Posterior vena cava (tissue), 2 donors: ENCODE measurements around the gene LAG3. TPM values are rescaled to one million over a fixed set of nuclear protein-coding genes. Genes with fewer than 3 reads are reported as not detected.
A peak's percentile ranks its signal among the peaks of the same experiment; 100 is the strongest.

ENCODE experiments used
- DNase-seq: peaks from one replicate; pipeline ENCODE4 v3.0.0-alpha.2; 2020; ENCODE audit warnings: low spot score
- intact Hi-C, 2 donors: fragments of 100-400 bp; cut with DNase I; formaldehyde crosslinking; loops; one replicate each; pipeline versions ENCODE4 v1.14.1 to v1.14.2; 2022 to 2023
- total RNA-seq, 2 donors: library from RNA; stranded (reverse); fragmentation: NEBNext Ultra II Directional; extraction: Animal tissue kit (Norgen Biotek cat#: 25700); gene quantifications; one replicate each; pipeline ENCODE4 v1.2.1, GENCODE V29; 2021
- donor health status: DM: yes; HTN: yes; CAD: no.
- donor health status: DM: yes; HTN: yes; CAD: no.

The LAG3 gene
- total RNA-seq, 2 donors from 2014 or later = 0.57 to 1.2 TPM

DNA sequence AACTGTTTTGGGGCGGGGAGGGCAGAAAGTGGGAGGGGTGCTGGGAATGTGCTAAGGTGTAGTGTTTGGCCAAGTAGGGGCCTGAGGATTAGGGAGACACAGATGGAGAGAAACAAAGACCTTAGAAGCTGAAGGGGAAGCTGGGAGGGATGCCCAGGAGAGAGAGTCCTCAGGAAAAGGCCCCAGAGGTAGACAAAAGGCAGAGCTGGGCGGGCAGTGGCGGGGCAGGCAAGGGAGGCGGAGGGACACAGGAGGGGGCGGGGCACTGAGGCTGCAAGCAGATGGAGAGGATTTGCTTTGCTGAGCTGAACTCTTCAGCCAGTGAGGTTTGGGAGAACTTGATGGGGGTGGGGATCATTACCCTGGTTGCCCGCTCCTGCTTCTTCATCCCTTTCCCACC is 3.3 kb upstream of the LAG3 start:
- DNase-seq = peak; percentile 78
- intact Hi-C loops = no loop called here

DNA sequence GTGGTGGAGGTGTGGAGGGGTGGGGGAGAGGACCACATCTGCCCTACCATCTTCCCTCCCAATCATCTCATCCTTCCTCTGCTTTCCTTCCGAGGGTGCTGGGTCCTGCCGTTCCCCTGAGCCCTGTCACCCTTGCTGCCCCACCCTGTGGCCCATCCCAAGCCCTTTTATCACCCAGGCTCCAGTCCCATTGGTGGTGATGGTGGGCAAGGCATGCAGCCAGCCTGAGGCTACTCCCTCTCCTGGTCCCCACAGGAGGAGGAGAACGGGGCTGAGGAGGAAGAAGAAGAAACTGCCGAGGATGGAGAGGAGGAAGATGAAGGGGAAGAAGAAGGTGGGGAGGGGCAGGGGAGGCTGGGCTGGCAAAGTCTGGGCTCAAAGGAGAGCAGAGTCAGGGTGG is 2.7 kb upstream of the LAG3 start:
- intact Hi-C loops = no loop called here
- DNase-seq = no peak

DNA sequence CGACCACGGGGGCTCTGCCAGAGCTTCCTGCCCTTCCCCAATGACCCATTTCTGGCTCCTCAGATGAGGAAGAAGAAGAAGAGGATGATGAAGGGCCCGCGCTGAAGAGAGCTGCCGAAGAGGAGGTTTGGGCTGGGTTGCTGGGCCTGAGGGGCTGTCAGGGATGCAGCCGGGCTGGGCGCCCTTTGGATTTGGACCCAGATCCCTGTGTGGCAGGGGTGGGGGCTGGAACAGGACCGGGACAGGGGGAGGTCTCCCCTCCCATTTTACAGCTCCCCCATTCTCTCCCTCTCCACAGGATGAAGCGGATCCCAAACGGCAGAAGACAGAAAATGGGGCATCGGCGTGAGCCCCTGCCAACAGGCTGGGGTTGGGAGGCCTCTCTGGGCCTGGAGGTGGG is 2.2 kb upstream of the LAG3 start:
- intact Hi-C loops = no loop called here
- no peak for DNase-seq

DNA sequence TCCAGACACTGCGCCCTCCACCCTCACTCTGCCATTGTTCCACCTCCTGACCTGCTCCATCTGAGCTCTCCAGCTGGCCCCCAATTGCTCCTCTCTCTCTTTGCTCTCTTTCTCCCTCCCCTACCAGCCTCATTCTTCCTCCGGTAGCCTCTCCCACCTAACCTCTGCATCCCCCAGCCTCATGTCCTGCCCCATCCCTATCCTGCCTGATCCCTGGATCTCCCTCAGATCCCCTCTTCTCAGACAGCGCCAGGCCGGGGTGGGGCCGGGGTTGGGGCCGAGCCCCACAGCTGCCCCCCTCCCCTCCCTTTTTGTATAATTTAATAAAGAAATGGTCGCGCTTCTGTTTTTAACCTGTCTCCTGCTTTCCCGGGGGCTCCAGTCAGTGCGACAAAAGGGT is 1.7 kb upstream of the LAG3 start:
- DNase-seq = no peak
- intact Hi-C loops = no loop called here

DNA sequence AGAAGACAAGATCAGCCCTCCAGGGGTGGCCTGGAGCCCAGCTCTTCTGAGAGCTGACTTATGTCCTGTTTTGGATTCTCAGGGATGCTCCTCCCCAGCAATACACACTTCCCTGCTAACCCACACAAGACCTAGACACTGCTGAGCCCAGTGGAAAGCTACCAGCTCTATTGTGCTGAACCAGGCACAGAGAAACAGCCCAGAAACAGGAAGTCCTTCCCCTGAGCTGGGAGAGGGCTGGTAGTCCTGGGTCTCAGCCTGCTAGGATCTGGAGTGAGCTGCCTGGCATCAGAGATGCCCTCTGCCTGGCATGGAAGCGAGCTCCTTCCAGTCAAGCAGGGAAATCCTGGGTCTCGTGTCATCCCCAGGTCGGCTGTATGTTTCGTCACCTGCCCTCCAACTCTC is 1.2 kb upstream of the LAG3 start:
- intact Hi-C loops = no loop called here
- peak; percentile 66 for DNase-seq

DNA sequence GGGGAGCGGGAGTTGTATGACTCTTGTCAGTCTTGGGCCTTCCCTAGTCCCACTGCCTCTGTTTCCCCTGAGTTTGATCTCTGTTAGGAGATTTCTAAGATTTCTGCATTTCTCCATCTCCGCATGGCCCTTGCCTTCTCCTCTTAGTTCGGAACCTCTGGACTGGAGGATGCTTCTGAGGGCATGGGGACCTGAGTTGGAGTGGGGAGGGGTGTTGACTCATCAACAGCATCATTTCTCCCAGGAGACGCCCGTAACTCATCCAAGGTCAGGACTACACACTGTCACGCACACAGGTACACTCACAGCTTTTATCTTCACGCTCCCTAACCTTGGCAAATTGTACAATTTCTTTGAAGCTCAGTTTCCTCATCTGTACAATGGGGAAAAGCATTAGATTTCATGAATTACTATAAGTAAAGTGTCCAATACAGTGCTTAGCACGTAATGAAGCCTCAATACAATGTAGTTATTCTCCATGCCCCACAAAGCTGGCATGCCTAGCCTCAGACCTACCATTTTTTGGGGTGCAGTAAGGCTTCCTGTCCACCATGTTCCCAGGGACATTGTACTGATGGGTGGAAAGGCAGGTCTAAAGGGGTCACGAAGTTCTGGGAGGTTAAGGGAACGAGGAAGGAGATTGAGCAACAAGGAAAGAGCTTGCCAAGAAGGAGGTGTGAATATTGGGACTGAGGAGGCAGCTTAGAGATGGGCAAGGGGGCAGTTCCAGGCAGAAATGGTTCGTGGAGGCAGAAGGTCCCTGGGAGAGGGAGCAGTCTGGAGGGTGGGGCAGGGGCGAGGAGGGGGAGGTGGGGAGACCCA is 600 bp upstream of the LAG3 start:
- intact Hi-C loops = no loop called here
- no peak for DNase-seq

DNA sequence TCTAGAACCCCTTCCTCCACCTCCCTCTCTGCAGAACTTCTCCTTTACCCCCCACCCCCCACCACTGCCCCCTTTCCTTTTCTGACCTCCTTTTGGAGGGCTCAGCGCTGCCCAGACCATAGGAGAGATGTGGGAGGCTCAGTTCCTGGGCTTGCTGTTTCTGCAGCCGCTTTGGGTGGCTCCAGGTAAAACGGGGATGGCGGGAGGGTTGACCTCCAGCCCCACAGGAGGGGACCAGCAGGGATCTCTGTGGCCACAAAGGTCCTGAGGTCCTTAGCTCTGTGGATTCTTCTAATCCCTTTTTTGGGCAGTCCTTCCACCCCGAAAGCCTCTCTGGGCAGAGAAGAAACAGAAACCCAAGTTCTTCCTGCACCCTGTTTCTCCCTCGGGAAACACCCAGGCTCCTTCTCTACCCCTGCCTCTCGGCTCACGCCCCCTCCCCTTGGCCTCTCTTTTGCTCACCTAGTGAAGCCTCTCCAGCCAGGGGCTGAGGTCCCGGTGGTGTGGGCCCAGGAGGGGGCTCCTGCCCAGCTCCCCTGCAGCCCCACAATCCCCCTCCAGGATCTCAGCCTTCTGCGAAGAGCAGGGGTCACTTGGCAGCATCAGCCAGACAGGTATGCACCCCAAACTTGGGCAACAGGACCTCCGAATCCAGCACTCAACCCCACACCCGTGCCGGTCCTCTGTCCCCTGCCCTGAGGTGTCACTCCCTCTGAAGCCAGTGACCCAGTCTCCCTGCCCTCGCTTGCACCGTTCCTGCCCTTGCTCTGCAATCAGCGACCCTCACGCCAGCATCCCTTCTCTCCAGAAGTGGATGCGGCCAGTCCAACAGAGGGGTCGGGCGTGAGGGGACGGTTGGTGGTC is 638 bp downstream of the LAG3 start:
- intact Hi-C loops = no loop called here
- no peak for DNase-seq

DNA sequence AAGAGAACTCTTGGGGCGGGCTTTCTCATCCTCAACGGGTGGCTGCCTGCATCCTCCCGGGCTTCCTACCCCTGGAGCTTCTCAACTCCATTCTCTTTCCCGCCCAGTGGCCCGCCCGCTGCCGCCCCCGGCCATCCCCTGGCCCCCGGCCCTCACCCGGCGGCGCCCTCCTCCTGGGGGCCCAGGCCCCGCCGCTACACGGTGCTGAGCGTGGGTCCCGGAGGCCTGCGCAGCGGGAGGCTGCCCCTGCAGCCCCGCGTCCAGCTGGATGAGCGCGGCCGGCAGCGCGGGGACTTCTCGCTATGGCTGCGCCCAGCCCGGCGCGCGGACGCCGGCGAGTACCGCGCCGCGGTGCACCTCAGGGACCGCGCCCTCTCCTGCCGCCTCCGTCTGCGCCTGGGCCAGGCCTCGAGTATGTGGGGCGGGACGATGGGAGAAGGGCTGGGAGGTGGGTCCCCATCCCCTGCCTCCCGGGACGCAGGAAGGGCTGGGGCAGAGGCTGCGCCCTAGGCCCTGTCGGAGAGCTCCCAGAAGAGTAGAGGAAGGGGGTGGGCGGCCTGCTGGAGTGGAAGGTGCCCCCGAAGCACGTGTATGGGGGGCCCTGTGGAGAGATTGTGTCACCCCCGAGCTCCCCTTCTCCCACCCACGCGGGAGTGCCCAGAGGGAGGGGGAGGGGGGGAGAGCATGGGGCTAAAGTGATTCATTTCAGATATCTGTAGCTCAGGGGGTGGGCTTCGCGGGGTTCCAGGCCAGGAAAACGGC is 1.5 kb downstream of the LAG3 start:
- DNase-seq = no peak
- intact Hi-C loops = no loop called here

DNA sequence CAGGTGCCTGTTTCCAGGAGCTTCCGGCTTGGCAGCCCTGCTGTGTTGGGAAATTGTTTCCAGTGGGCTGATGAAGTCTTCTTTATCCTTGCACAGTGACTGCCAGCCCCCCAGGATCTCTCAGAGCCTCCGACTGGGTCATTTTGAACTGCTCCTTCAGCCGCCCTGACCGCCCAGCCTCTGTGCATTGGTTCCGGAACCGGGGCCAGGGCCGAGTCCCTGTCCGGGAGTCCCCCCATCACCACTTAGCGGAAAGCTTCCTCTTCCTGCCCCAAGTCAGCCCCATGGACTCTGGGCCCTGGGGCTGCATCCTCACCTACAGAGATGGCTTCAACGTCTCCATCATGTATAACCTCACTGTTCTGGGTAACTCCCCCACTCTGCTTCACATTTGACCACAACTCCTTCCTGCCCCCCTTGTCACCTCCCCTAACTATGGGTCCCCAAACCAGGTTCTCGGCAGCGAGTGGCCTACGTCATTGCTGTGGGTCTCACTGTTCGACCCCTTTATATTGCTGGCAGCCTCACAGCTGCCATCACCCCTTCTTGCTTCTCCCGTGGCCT is 2.3 kb downstream of the LAG3 start:
- intact Hi-C loops = loop anchor here in 1 of 2 donors (5.0 kb wide), 2 partner anchors 37 to 152 kb away; no protein-coding TSS in a partner anchor
- DNase-seq = no peak

DNA sequence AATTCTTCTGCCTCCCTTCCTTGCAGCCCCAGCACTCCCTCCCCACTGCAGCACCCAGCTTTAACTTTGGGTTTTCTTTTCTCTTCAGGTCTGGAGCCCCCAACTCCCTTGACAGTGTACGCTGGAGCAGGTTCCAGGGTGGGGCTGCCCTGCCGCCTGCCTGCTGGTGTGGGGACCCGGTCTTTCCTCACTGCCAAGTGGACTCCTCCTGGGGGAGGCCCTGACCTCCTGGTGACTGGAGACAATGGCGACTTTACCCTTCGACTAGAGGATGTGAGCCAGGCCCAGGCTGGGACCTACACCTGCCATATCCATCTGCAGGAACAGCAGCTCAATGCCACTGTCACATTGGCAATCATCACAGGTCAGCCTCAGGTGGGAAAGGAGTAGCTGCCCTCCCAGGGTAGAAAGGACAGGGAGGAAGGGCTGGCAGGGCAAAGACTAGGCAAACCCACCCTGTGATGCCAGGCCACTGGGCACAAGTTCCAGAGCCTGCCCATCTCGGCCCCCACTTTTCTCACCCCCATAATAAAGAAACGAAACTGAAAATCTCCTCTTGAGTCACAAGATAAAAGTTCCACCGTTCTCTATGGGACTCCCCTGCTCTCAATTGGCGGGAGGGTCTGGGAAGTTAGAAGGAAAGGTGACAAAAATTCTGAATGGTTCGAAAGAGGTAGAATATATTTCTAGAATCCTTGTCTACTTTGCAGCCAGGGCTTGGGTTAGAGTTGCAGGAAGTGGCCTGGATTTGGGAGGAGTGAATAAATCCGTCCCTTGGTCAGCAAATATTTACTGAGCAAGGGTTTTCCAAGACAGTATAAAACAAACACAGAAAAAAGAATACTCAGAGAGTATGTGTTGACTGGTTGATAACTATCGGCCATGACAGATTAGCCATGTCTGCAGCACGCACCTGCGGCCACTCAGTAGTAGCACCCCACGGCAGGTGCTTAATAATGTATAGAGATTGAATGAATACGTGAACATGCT is 3.2 kb downstream of the LAG3 start:
- intact Hi-C loops = loop anchor here in 1 of 2 donors (5.0 kb wide), 2 partner anchors 38 to 153 kb away; no protein-coding TSS in a partner anchor

DNA sequence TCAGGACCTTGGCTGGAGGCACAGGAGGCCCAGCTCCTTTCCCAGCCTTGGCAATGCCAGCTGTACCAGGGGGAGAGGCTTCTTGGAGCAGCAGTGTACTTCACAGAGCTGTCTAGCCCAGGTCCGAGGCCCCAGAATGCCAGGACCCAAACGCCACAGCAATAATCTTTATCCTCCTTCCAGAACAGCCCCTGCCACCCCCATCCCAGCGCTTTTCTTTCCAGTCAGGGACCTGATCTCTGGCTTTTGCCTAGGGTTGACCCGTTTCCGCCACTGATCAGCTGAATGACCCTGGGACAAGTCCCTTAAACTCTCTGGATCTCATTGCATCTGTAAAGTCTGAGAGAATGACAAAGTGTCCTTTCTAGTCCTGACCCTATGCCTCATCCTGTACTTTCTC is 5.1 kb downstream of the LAG3 start:
- no peak for DNase-seq
- intact Hi-C loops = loop anchor here in 1 of 2 donors (5.0 kb wide), 2 partner anchors 40 to 155 kb away; no protein-coding TSS in a partner anchor

More for the DNA sequence above, 3.2 kb downstream of the LAG3 start:
- DNase-seq = no peak

DNA sequence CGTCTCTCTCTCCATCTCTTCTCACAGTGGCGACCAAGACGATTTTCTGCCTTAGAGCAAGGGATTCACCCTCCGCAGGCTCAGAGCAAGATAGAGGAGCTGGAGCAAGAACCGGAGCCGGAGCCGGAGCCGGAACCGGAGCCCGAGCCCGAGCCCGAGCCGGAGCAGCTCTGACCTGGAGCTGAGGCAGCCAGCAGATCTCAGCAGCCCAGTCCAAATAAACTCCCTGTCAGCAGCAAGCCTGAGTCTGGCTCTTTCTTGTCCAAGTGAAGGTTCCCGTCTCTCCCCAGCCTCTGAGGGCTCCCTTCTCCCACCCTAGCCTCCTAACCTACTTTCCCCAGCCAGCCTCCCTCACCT is 5.9 kb downstream of the LAG3 start:
- no peak for DNase-seq

DNA sequence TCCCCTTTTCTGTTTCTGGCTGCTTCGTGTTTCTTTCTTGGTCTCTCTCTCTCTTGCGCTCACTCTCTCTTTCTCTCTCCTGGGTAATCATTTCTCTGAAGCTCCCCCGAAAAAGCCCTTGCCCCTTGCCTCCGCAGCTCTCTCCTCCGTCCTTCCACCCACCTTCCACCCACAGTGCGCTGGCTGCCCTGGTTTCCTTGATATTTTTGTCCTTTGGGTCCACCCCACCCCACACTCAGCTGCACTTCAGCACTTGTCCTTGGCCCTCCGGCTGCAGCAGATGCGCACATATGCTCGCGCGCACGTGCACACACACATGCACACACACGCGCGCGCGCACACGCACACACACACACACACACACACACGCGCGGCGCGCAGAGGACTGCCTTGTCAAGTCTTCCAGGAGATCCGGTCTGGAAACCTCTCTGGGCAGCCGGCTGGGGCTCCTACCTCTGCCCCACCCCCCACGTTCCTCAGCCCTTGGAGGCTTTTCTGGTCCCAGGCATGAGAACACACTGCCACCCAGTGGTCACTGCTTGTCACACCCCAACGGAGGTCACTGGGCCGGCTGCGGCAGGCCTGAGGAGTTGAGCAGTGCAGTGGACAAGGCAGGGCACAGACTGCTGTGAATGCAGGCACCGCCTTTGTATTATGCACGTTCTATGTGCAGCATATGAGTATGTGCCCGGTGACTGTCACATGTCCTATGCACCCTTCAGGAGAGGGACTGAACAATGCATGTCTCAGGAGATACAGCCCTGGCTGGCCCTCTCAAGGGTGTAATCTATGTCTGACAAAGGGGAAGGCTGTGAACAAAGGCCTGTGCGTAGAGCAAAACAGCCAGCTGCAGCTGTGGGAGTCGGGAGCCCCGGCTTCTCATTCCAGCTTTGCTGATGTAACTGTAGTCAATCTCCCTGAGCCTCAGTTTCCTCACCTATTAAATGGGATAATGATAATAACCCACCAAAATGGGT is 6.5 kb downstream of the LAG3 start:
- intact Hi-C loops = loop anchor here in 1 of 2 donors (2.0 to 5.0 kb wide), 3 partner anchors 26 to 157 kb away; partner anchors contain the start of gene MLF2
- DNase-seq = peak; percentile 98

More for the DNA sequence above, 5.9 kb downstream of the LAG3 start:
- intact Hi-C loops = loop anchor here in 1 of 2 donors (2.0 to 5.0 kb wide), 3 partner anchors 25 to 156 kb away; partner anchors contain the start of gene MLF2

DNA sequence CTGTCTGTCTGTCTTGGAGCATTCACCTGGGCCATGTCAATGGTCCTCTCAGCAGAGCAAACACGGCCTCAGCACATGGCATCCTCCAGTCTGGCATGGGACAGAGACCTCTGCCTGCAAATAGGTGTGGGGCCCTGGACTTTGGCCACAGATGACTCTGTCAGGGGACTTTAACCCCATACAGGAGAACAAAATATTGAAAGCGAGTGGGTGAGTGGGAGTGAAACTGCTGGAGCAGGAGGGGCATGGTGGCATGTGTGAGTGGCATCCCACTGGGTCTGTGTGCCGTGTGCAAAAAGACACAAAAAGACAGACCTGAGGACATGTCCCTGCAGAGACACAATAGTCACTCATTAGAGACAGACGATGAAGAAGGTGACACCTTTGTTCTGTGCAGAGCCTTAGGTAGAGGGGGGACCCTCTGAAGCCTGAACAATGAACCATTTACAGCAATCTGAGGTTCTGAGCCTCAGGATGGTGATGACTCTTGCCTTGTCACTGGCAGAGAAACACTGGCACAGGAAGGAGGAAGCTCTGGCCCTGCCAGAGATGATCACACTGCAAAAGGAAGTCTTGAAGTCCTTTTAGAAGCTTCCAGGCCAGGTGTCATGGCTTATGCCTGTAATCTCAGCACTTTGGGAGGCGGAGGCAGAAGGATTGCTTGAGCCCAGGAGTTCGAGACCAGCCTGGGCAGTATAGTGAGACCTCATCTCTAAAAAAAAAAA is 7.5 kb downstream of the LAG3 start:
- intact Hi-C loops = loop anchor here in 1 of 2 donors (2.0 to 5.0 kb wide), 3 partner anchors 27 to 158 kb away; partner anchors contain the start of gene MLF2
- DNase-seq = no peak

DNA sequence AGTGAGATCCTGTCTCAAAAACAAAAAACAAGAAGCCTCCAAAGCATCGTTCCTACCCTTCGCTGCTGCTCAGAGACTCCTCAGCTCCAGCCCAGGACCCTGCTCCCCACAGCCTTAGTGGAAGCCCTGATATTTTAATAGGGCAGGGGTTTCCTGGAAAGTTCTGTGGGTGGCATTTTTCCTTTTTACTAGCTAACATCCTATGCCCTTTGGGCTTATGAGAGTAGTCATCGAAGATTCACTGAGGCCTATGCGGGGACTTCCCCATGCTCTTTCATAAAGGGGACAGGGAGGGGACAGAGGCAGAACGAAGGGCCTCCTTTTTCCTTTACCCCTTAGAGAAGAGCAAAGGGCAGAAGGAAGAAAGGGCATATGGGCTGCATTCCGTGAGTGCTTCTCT is 8.3 kb downstream of the LAG3 start:
- intact Hi-C loops = no loop called here

DNA sequence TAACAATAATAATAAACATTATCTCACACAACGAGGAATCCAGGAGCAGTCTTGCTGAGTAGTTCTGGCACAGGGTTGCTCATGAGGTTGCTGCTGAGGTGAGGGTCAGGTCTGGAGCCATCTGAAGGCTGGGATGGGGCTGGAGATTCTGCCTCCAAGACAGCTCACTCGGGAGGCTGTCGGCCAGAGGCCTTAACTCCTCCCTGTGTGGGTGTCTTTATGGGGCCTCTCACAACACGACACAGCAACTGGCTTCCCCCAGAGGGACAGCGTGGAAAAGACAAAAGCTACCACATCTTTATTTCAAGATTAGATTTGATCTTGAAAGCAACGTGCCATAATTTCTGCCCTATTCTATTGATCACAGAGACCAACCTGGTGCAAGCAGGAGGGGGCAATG is 9.8 kb downstream of the LAG3 start:
- DNase-seq = no peak
- intact Hi-C loops = no loop called here

More for the DNA sequence above, 8.3 kb downstream of the LAG3 start:
- DNase-seq = no peak
